Subcutaneous adipose tissue (tissue), 4 donors: ENCODE measurements around the gene ADAM23. TPM values are rescaled to one million over a fixed set of nuclear protein-coding genes. Genes with fewer than 3 reads are reported as not detected.

Source experiments
- CTCF ChIP-seq: fragments of 450-650 bp; IDR thresholded peaks from one replicate; pipeline ENCODE4 v1.5.1; 2016; ENCODE audit warnings: low read depth, mild to moderate bottlenecking, control low read depth, antibody characterized with exemption, moderate library complexity
- total RNA-seq, 4 donors: library from RNA; depleted of rRNA; stranded (reverse); fragments of >200 nt; gene quantifications; one replicate each; pipeline ENCODE4 v1.1.0, GENCODE V29; 2016

ADAM23 gene
- total RNA-seq, 4 donors from 2014 or later: 0.19 to 1.1 (median 0.50) TPM

DNA sequence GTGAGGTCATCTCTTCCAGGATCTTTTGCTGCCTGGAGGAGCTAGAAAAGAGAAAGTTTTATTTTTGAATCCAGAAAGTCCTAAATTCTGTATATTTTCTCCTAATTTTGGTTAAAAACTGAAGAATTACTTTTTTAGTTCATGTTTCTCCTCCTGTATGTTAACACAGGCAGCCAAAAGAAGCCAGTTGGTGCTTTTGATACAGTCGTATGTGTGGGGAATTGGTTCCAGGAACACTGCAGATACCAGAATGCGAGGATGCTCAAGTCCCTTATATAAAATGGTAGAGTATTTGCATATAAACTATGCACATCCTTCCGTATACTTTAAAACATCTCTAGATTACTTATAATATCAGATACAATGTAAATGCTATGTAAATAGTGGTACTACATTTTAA, 22.6 kb upstream of the ADAM23 start:
- TF ChIP-seq CTCF: no peak

DNA sequence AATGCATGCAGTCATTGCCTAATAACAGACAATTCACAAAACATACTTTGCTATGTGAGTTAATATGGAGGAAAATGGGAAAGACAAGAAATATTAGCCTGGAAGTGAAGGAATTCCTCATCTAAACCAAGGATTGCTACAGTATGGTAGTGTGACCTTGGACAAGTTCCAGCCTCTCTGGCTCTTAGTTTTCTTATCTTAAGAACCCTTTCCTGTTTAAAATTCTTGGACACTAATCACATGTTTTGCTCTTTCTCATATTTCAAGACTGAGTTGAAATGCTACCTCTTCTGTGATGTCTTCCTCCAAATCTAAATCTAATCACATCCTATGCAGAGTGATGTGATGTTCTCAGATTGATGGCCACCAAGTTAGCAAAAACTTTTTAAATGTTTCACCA, 20.8 kb upstream of the ADAM23 start:
- TF ChIP-seq CTCF: no peak

- TF ChIP-seq CTCF: no peak
These were observed 20.2 kb upstream of the ADAM23 start for GRCh38 chr2:206423147-206423546.

GRCh38 chr2:206424134-206424533, 19.2 kb upstream of the ADAM23 start:
- TF ChIP-seq CTCF: no peak

GRCh38 chr2:206428783-206429182, 14.5 kb upstream of the ADAM23 start:
- no peak for TF ChIP-seq CTCF

DNA sequence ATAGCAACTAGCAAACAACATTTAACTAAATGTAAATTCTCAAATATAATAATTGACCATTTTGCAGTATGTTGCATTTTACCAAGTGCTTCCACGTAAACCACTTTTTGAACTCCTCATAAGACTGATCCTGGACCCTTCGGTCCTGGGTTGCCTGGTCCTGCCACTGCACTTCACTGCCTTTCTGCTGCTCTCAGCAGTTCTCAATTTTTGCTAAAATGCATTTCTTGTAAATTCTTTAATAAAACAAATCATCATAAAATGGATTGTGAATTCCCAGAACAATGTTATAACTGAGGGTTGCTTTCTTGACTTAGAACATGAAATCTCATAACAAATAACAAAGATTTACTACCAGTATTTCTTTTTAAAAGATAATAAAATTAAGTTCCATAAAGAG, 12.9 kb upstream of the ADAM23 start:
- TF ChIP-seq CTCF: no peak

DNA sequence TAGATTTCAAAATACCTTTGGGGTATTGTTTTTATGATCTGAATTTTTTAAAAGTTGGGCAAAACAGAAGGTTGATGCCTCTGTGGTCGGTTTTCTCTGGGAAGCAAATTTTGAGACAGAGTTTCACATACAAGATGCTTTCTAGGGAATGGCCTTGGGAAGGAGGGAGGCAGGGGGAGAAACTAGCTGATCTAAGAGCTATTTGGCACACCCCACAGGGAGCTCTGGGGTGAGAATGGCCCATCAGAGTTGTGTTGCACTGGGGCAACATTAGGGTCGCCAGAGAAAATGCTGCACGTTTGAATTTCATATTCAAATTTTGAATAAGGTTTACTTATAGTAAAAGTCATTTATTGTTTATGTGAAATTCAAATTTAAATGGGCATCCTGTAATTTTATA, 11.9 kb upstream of the ADAM23 start:
- no peak for TF ChIP-seq CTCF
